Glutamatergic neuron (in vitro differentiated cells): ENCODE data around the gene DLK1. TPM values are rescaled to one million over a fixed set of nuclear protein-coding genes. Genes with fewer than 3 reads are reported as not detected.

Experiments used
- DNase-seq: peaks from one replicate; pipeline ENCODE4 v3.0.0; 2022
- H3K27ac Mint-ChIP-seq: one replicate; pipeline ENCODE4 v1.8.0; 2020; ENCODE audit warnings: mild to moderate bottlenecking, mixed read lengths, inconsistent platforms; ENCODE audit not compliant: unreplicated experiment
- H3K27me3 Mint-ChIP-seq: one replicate; pipeline ENCODE4 v1.8.0; 2020; ENCODE audit warnings: mild to moderate bottlenecking, moderate library complexity, mixed read lengths, inconsistent platforms; ENCODE audit not compliant: unreplicated experiment
- H3K36me3 Mint-ChIP-seq: one replicate; pipeline ENCODE4 v1.8.0; 2020; ENCODE audit warnings: mild to moderate bottlenecking, mixed read lengths, inconsistent platforms; ENCODE audit not compliant: unreplicated experiment
- H3K4me1 Mint-ChIP-seq: one replicate; pipeline ENCODE4 v1.8.0; 2020; ENCODE audit warnings: mild to moderate bottlenecking, low read depth, mixed read lengths, inconsistent platforms; ENCODE audit not compliant: unreplicated experiment
- H3K4me3 Mint-ChIP-seq: one replicate; pipeline ENCODE4 v1.8.0; 2020; ENCODE audit warnings: mild to moderate bottlenecking, mixed read lengths, inconsistent platforms; ENCODE audit not compliant: unreplicated experiment
- H3K9me3 Mint-ChIP-seq: one replicate; pipeline ENCODE4 v1.8.0; 2020; ENCODE audit warnings: mild to moderate bottlenecking, moderate library complexity, mixed read lengths, inconsistent platforms; ENCODE audit not compliant: unreplicated experiment
- CTCF ChIP-seq: fragments of 200-600 bp; sonication (generic); IDR thresholded peaks from one replicate; pipeline ENCODE4 v1.5.0; 2021; ENCODE audit not compliant: partially characterized antibody, unreplicated experiment
- total RNA-seq: library from RNA; stranded (reverse); fragmentation: NEBNext Ultra II Directional; extraction: Animal tissue kit (Norgen Biotek cat#: 25700); gene quantifications from one replicate; pipeline ENCODE4 v1.2.1, GENCODE V29; 2021; ENCODE audit not compliant: unreplicated experiment

Gene DLK1
- total RNA-seq, 1 donor from 2014 or later: 37.3 TPM

- Mint-ChIP-seq H3K27me3 (peaks cover 6% of the 10 kb centered on the region), H3K4me1 (peaks cover 1% of the 10 kb centered on the region), H3K4me3 (no peak overlapping the region), H3K27ac (no peak overlapping the region), H3K9me3 (peaks cover 7% of the 10 kb centered on the region), H3K36me3 (peaks cover 22% of the 10 kb centered on the region)
- TF ChIP-seq CTCF: no peak
- no peak for DNase-seq
Measured at GRCh38 chr14:100765991-100766390, 39.3 kb downstream of the DLK1 start.

GRCh38 chr14:100767003-100767787 is 40.5 kb downstream of the DLK1 start:
- Mint-ChIP-seq H3K4me1 (peaks cover 1% of the 10 kb centered on the region), H3K27ac (no peak overlapping the region), H3K27me3 (peaks cover 12% of the 10 kb centered on the region), H3K4me3 (no peak overlapping the region), H3K9me3 (peaks cover 7% of the 10 kb centered on the region), H3K36me3 (peaks cover 26% of the 10 kb centered on the region)
- TF ChIP-seq CTCF: no peak
- DNase-seq: no peak

GRCh38 chr14:100767788-100768536 is 41.3 kb downstream of the DLK1 start:
- peaks cover 1% of the 10 kb centered on the region for H3K4me1 Mint-ChIP-seq
- no peak overlapping the region for H3K4me3 Mint-ChIP-seq
- peaks cover 24% of the 10 kb centered on the region for H3K36me3 Mint-ChIP-seq
- H3K9me3 Mint-ChIP-seq: peaks cover 7% of the 10 kb centered on the region
- no peak for TF ChIP-seq CTCF
- DNase-seq: no peak
- H3K27ac Mint-ChIP-seq: no peak overlapping the region
- peaks cover 12% of the 10 kb centered on the region for H3K27me3 Mint-ChIP-seq

- Mint-ChIP-seq H3K4me1 (peaks cover 1% of the 10 kb centered on the region), H3K9me3 (peaks cover 7% of the 10 kb centered on the region), H3K27ac (no peak overlapping the region), H3K4me3 (no peak overlapping the region), H3K36me3 (peaks cover 18% of the 10 kb centered on the region), H3K27me3 (peaks cover 12% of the 10 kb centered on the region)
- no peak for TF ChIP-seq CTCF
- no peak for DNase-seq
Measured at GRCh38 chr14:100769035-100769939, 42.6 kb downstream of the DLK1 start.
